ENCODE data around the gene ITPR2.

The ITPR2 gene

GRCh38 chr12:26469421-26470180, 363.4 kb downstream of the ITPR2 start:
- ATAC-seq (ENCODE audit: low read depth), result no peak
- no peak overlapping the region for H3K4me3 ChIP-seq (ENCODE audit: severe bottlenecking)

GRCh38 chr12:26467351-26467750, 365.6 kb downstream of the ITPR2 start:
- no peak for TF ChIP-seq CTCF (IDR thresholded peaks at IDR 0.05; ENCODE audit: poor library complexity, severe bottlenecking)
- no peak overlapping the region for H3K4me3 ChIP-seq (ENCODE audit: severe bottlenecking)
- no peaks in the 10 kb centered on the region for H3K4me1 ChIP-seq (ENCODE audit: insufficient read depth, poor library complexity, severe bottlenecking)
- no peaks in the 10 kb centered on the region for H3K36me3 ChIP-seq (ENCODE audit: low read depth)
- no peak for DNase-seq (ENCODE audit: low spot score)
- ATAC-seq (ENCODE audit: low read depth), result no peak
- no peaks in the 10 kb centered on the region for H3K27me3 ChIP-seq (ENCODE audit: insufficient read depth, poor library complexity, severe bottlenecking)
- H3K27ac ChIP-seq (ENCODE audit: poor library complexity, severe bottlenecking), result no peak overlapping the region
- no peaks in the 10 kb centered on the region for H3K9me3 ChIP-seq (ENCODE audit: severe bottlenecking)

More at GRCh38 chr12:26469421-26470180, 363.4 kb downstream of the ITPR2 start:
- Histone ChIP-seq H3K27ac (ENCODE audit: poor library complexity, severe bottlenecking) (no peak overlapping the region), H3K27me3 (ENCODE audit: insufficient read depth, poor library complexity, severe bottlenecking) (no peaks in the 10 kb centered on the region), H3K36me3 (ENCODE audit: low read depth) (no peaks in the 10 kb centered on the region), H3K4me1 (ENCODE audit: insufficient read depth, poor library complexity, severe bottlenecking) (no peaks in the 10 kb centered on the region), H3K9me3 (ENCODE audit: severe bottlenecking) (no peaks in the 10 kb centered on the region)
- TF ChIP-seq CTCF (IDR thresholded peaks at IDR 0.05; ENCODE audit: poor library complexity, severe bottlenecking), result no peak
- DNase-seq (ENCODE audit: low spot score), result no peak

DNA sequence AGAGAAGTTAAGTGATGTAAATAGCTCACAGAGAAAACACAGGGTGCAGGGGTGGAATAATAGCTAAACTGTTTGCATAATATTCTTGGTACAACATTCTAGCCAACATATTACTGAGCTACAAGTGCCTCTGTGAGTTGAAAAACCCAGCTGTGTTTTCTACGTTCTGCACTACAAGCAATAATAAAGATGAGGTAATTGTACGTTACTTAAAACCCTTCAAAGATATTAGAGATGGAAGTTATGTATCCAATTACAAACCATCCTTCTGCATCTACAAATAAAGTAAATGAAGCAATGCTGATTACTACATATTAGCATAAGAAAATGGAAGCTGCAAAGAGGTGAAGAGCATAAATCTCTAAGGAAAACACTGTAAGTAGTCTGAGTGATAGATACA, 366.3 kb downstream of the ITPR2 start:
- no peak for TF ChIP-seq CTCF (IDR thresholded peaks at IDR 0.05; ENCODE audit: poor library complexity, severe bottlenecking)
- H3K4me3 ChIP-seq (ENCODE audit: severe bottlenecking), result no peak overlapping the region
- no peak for ATAC-seq (ENCODE audit: low read depth)
- no peaks in the 10 kb centered on the region for H3K36me3 ChIP-seq (ENCODE audit: low read depth)
- no peak overlapping the region for H3K27ac ChIP-seq (ENCODE audit: poor library complexity, severe bottlenecking)
- no peaks in the 10 kb centered on the region for H3K4me1 ChIP-seq (ENCODE audit: insufficient read depth, poor library complexity, severe bottlenecking)
- no peak for DNase-seq (ENCODE audit: low spot score)
- H3K9me3 ChIP-seq (ENCODE audit: severe bottlenecking), result no peaks in the 10 kb centered on the region
- no peaks in the 10 kb centered on the region for H3K27me3 ChIP-seq (ENCODE audit: insufficient read depth, poor library complexity, severe bottlenecking)

DNA sequence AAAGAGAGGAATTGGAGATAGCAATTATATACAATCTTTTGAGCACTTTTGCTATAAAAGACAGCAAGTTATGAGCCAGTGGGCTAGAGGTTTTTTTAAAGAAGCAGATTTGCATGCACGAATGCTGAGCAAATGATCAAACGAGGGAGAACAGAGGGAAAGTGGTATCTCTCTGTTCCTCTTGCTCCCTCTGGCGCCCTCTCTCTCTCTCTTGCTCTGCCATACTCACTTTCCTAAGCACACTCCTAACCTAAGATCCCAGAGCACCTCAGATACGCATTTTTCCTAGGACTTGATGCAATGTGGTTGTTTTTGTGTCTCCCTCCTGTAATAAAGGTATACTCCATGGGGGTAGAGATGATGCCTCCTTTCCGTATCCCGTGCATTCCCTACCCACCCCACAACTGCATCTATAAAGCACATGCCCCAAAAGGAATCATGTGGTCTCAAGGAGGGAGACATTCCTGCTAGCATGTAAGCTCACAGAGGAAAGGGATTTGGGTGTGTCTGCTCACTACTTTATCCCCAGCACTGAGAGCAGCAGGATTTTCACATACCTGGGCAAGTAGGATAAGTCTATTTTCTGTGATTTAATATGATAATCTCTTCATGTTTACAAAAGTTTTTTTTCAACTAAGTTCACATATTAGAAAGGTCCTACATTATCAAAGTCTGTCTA, 367.4 kb downstream of the ITPR2 start:
- no peak for DNase-seq (ENCODE audit: low spot score)
- Histone ChIP-seq H3K36me3 (ENCODE audit: low read depth) (no peaks in the 10 kb centered on the region), H3K27me3 (ENCODE audit: insufficient read depth, poor library complexity, severe bottlenecking) (no peaks in the 10 kb centered on the region), H3K4me3 (ENCODE audit: severe bottlenecking) (no peak overlapping the region), H3K4me1 (ENCODE audit: insufficient read depth, poor library complexity, severe bottlenecking) (no peaks in the 10 kb centered on the region), H3K27ac (ENCODE audit: poor library complexity, severe bottlenecking) (no peak overlapping the region), H3K9me3 (ENCODE audit: severe bottlenecking) (no peaks in the 10 kb centered on the region)
- ATAC-seq (ENCODE audit: low read depth), result no peak
- TF ChIP-seq CTCF (IDR thresholded peaks at IDR 0.05; ENCODE audit: poor library complexity, severe bottlenecking), result no peak

DNA sequence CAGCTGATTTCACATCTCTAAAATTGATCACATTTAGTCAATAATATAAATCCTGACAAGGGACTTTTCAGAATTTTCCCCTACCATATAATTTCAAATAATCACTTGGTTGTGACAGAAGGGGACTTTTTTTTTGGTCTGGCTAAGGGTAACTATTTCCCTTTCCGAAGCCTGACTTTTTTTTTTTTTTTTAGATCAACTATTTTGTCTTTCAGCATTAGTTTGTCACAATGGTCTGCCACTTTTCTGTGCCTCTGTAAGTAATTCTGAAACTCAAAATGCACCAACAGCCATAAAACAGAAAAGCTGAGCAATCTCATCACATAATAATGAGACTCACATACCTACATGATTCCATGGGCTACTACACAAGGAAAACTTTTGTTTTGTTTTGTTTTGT, 371.2 kb downstream of the ITPR2 start:
- TF ChIP-seq CTCF (IDR thresholded peaks at IDR 0.05; ENCODE audit: poor library complexity, severe bottlenecking), result no peak
- Histone ChIP-seq H3K9me3 (ENCODE audit: severe bottlenecking) (no peaks in the 10 kb centered on the region), H3K4me1 (ENCODE audit: insufficient read depth, poor library complexity, severe bottlenecking) (no peaks in the 10 kb centered on the region), H3K36me3 (ENCODE audit: low read depth) (no peaks in the 10 kb centered on the region), H3K27me3 (ENCODE audit: insufficient read depth, poor library complexity, severe bottlenecking) (no peaks in the 10 kb centered on the region), H3K4me3 (ENCODE audit: severe bottlenecking) (no peak overlapping the region), H3K27ac (ENCODE audit: poor library complexity, severe bottlenecking) (no peak overlapping the region)
- DNase-seq (ENCODE audit: low spot score), result no peak
- ATAC-seq (ENCODE audit: low read depth), result no peak
